IPS-18a (cell line): Measurements from ENCODE around the gene CAMK2D.

Experiments
- H3K27ac ChIP-seq: one replicate; pipeline ENCODE4 v1.5.1; 2013; ENCODE audit warnings: low read length
- H3K27me3 ChIP-seq: one replicate; pipeline ENCODE4 v1.6.1; 2013; ENCODE audit warnings: mild to moderate bottlenecking, low read length; ENCODE audit not compliant: control insufficient read depth, insufficient read depth
- H3K36me3 ChIP-seq: one replicate; pipeline ENCODE4 v1.6.1; 2013; ENCODE audit warnings: low read depth, low read length; ENCODE audit not compliant: control insufficient read depth
- H3K4me1 ChIP-seq: one replicate; pipeline ENCODE4 v1.6.1; 2013; ENCODE audit warnings: low read depth, low read length; ENCODE audit not compliant: control insufficient read depth
- H3K4me3 ChIP-seq: one replicate; pipeline ENCODE4 v1.5.1; 2013; ENCODE audit warnings: low read length
- H3K9ac ChIP-seq: one replicate; pipeline ENCODE4 v1.6.1; 2013; ENCODE audit warnings: mild to moderate bottlenecking, low read length, moderate library complexity
- H3K9me3 ChIP-seq: one replicate; pipeline ENCODE4 v1.6.1; 2013; ENCODE audit warnings: low read depth, low read length; ENCODE audit not compliant: control insufficient read depth

Gene CAMK2D

GRCh38 chr4:113762186-113763028 is 869 bp upstream of the CAMK2D start:
- Histone ChIP-seq H3K27me3 (peaks cover 27% of the 10 kb centered on the region), H3K36me3 (no peaks in the 10 kb centered on the region), H3K9me3 (no peaks in the 10 kb centered on the region), H3K9ac (peak overlapping the region; percentile 88), H3K27ac (peak overlapping the region; percentile 95), H3K4me3 (peak overlapping the region; percentile 95), H3K4me1 (peaks cover 10% of the 10 kb centered on the region)

- peaks cover 27% of the 10 kb centered on the region for H3K27me3 ChIP-seq
- H3K36me3 ChIP-seq = no peaks in the 10 kb centered on the region
- H3K9me3 ChIP-seq = no peaks in the 10 kb centered on the region
- H3K9ac ChIP-seq = peak overlapping the region; percentile 88
- no peak overlapping the region for H3K27ac ChIP-seq
- peak overlapping the region; percentile 95 for H3K4me3 ChIP-seq
- peaks cover 17% of the 10 kb centered on the region for H3K4me1 ChIP-seq
Measured at GRCh38 chr4:113760795-113761619, 531 bp downstream of the CAMK2D start.

GRCh38 chr4:113760094-113760794 is 1.3 kb downstream of the CAMK2D start:
- peaks cover 27% of the 10 kb centered on the region for H3K27me3 ChIP-seq
- H3K4me1 ChIP-seq = peaks cover 20% of the 10 kb centered on the region
- H3K27ac ChIP-seq = no peak overlapping the region
- no peaks in the 10 kb centered on the region for H3K36me3 ChIP-seq
- peak overlapping the region; percentile 95 for H3K4me3 ChIP-seq
- peak overlapping the region; percentile 88 for H3K9ac ChIP-seq
- H3K9me3 ChIP-seq = no peaks in the 10 kb centered on the region

- peak overlapping the region; percentile 95 for H3K4me3 ChIP-seq
- peaks cover 20% of the 10 kb centered on the region for H3K4me1 ChIP-seq
- no peaks in the 10 kb centered on the region for H3K9me3 ChIP-seq
- peaks cover 27% of the 10 kb centered on the region for H3K27me3 ChIP-seq
- no peaks in the 10 kb centered on the region for H3K36me3 ChIP-seq
- H3K27ac ChIP-seq = no peak overlapping the region
- peak overlapping the region; percentile 88 for H3K9ac ChIP-seq
Measured at GRCh38 chr4:113759696-113760093, 1.8 kb downstream of the CAMK2D start.

- Histone ChIP-seq H3K36me3 (no peaks in the 10 kb centered on the region), H3K9ac (no peak overlapping the region), H3K9me3 (no peaks in the 10 kb centered on the region), H3K4me1 (peaks cover 20% of the 10 kb centered on the region), H3K27ac (no peak overlapping the region), H3K27me3 (peaks cover 27% of the 10 kb centered on the region), H3K4me3 (no peak overlapping the region)
Measured at GRCh38 chr4:113758372-113758771, 3.2 kb downstream of the CAMK2D start.

GRCh38 chr4:113757486-113757885 is 4.1 kb downstream of the CAMK2D start:
- Histone ChIP-seq H3K36me3 (no peaks in the 10 kb centered on the region), H3K27me3 (peaks cover 27% of the 10 kb centered on the region), H3K4me1 (peaks cover 13% of the 10 kb centered on the region), H3K9me3 (no peaks in the 10 kb centered on the region), H3K9ac (no peak overlapping the region), H3K4me3 (no peak overlapping the region), H3K27ac (no peak overlapping the region)

GRCh38 chr4:113756005-113756410 is 5.5 kb downstream of the CAMK2D start:
- no peaks in the 10 kb centered on the region for H3K36me3 ChIP-seq
- peaks cover 27% of the 10 kb centered on the region for H3K27me3 ChIP-seq
- no peak overlapping the region for H3K9ac ChIP-seq
- H3K27ac ChIP-seq = no peak overlapping the region
- H3K9me3 ChIP-seq = no peaks in the 10 kb centered on the region
- H3K4me1 ChIP-seq = peaks cover 13% of the 10 kb centered on the region
- no peak overlapping the region for H3K4me3 ChIP-seq

- Histone ChIP-seq H3K4me1 (no peaks in the 10 kb centered on the region), H3K4me3 (no peak overlapping the region), H3K9ac (no peak overlapping the region), H3K27me3 (no peaks in the 10 kb centered on the region), H3K36me3 (no peaks in the 10 kb centered on the region), H3K27ac (no peak overlapping the region), H3K9me3 (no peaks in the 10 kb centered on the region)
Measured at GRCh38 chr4:113750734-113751133, 10.8 kb downstream of the CAMK2D start.

GRCh38 chr4:113750296-113750695 is 11.2 kb downstream of the CAMK2D start:
- Histone ChIP-seq H3K9ac (no peak overlapping the region), H3K27ac (no peak overlapping the region), H3K36me3 (no peaks in the 10 kb centered on the region), H3K4me1 (no peaks in the 10 kb centered on the region), H3K27me3 (no peaks in the 10 kb centered on the region), H3K4me3 (no peak overlapping the region), H3K9me3 (no peaks in the 10 kb centered on the region)

- no peak overlapping the region for H3K27ac ChIP-seq
- no peaks in the 10 kb centered on the region for H3K9me3 ChIP-seq
- no peak overlapping the region for H3K9ac ChIP-seq
- H3K27me3 ChIP-seq = no peaks in the 10 kb centered on the region
- no peaks in the 10 kb centered on the region for H3K4me1 ChIP-seq
- no peaks in the 10 kb centered on the region for H3K36me3 ChIP-seq
- H3K4me3 ChIP-seq = no peak overlapping the region
Measured at GRCh38 chr4:113749178-113749577, 12.4 kb downstream of the CAMK2D start.

- H3K27ac ChIP-seq = no peak overlapping the region
- no peak overlapping the region for H3K9ac ChIP-seq
- no peaks in the 10 kb centered on the region for H3K27me3 ChIP-seq
- no peaks in the 10 kb centered on the region for H3K4me1 ChIP-seq
- H3K9me3 ChIP-seq = no peaks in the 10 kb centered on the region
- H3K36me3 ChIP-seq = no peaks in the 10 kb centered on the region
- H3K4me3 ChIP-seq = no peak overlapping the region
Measured at GRCh38 chr4:113747949-113748348, 13.6 kb downstream of the CAMK2D start.
